Measurements from ENCODE around the gene CEP135. TPM values are rescaled to one million over a fixed set of nuclear protein-coding genes. Genes with fewer than 3 reads are reported as not detected.

The CEP135 gene
- total RNA-seq, 4 donors from 2014 or later, result 5.3 to 27.1 (median 8.4) TPM

DNA sequence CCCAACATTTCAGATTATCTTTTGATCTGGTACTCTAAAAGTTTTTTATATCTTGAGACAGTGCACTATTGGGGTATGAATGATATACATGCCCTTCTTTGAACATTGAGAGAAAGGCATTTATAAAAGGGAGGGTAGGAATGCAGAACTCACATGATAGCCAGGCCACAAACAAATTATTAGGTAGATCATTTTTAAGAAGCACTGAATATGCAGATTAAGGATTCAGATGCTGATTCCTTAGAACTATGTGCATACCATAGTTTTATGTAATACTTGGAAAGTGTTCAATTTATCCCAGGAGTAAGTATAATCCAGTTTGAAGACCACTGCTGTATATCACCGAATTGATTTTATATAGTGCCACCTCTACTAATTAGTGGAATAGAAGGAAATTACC, 18.6 kb downstream of the CEP135 start:
- Histone ChIP-seq H3K9me3 (no peaks in the 10 kb centered on the region), H3K27me3 (no peaks in the 10 kb centered on the region), H3K27ac (no peak overlapping the region), H3K4me3 (no peak overlapping the region), H3K4me1 (no peaks in the 10 kb centered on the region), H3K36me3 (no peaks in the 10 kb centered on the region)
- DNase-seq, result no peak
- intact Hi-C loops (cut with DNase I; ENCODE audit: low total_unique reads), result no loop called here
- TF ChIP-seq, protein P1, sequence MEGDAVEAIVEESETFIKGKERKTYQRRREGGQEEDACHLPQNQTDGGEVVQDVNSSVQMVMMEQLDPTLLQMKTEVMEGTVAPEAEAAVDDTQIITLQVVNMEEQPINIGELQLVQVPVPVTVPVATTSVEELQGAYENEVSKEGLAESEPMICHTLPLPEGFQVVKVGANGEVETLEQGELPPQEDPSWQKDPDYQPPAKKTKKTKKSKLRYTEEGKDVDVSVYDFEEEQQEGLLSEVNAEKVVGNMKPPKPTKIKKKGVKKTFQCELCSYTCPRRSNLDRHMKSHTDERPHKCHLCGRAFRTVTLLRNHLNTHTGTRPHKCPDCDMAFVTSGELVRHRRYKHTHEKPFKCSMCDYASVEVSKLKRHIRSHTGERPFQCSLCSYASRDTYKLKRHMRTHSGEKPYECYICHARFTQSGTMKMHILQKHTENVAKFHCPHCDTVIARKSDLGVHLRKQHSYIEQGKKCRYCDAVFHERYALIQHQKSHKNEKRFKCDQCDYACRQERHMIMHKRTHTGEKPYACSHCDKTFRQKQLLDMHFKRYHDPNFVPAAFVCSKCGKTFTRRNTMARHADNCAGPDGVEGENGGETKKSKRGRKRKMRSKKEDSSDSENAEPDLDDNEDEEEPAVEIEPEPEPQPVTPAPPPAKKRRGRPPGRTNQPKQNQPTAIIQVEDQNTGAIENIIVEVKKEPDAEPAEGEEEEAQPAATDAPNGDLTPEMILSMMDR (IDR thresholded peaks at IDR 0.05), result no peak
- no peak for TF ChIP-seq POLR2A (IDR thresholded peaks at IDR 0.05)

DNA sequence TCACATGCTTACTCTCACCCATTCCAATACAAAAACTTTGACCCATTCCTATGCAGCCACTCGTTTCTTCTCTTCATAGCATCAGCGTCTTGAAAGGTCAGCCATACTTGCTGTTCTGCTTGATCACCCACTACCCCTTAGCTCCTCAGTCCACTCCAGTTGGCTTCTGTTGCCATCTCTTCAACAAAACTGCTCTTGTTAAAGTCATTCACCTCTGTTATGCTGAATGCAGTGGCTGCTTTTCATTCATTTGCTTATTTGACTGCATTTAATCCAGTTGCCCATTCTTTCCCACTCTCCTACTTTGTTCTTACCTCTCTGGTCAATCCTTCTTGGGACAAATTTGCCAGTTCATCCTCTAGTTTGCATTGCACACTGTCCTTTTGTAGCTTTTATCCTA, 24.9 kb downstream of the CEP135 start:
- Histone ChIP-seq H3K27me3 (no peaks in the 10 kb centered on the region), H3K4me1 (no peaks in the 10 kb centered on the region), H3K9me3 (no peaks in the 10 kb centered on the region), H3K27ac (no peak overlapping the region), H3K36me3 (no peaks in the 10 kb centered on the region), H3K4me3 (no peak overlapping the region)
- intact Hi-C loops (cut with DNase I; ENCODE audit: low total_unique reads), result no loop called here
- no peak for DNase-seq
- no peak for TF ChIP-seq POLR2A (IDR thresholded peaks at IDR 0.05)
- TF ChIP-seq, protein P1 (IDR thresholded peaks at IDR 0.05), result no peak

DNA sequence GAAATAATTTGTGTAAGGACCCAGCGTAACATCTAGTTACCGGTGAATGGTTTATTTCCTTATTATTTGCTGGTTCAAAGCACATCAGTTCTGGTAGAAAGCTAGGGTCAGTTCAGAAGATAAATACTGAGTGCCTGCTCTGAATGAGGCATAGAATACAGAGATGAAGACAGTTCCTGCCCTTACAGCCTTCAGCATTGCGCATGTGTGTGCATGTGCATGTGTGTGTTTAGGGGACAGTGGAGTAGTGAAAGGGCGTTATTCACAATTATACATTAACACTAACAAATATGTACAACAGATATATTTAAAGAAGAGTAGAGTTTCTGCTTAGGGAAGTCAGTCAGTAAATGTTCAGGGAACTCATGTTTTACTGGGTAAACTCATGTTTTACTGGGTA, 29.1 kb downstream of the CEP135 start:
- no peak overlapping the region for H3K27ac ChIP-seq
- DNase-seq, result no peak
- no peaks in the 10 kb centered on the region for H3K9me3 ChIP-seq
- no peak for TF ChIP-seq POLR2A (IDR thresholded peaks at IDR 0.05)
- TF ChIP-seq, protein P1 (IDR thresholded peaks at IDR 0.05), result no peak
- no peaks in the 10 kb centered on the region for H3K27me3 ChIP-seq
- H3K4me3 ChIP-seq, result no peak overlapping the region
- H3K36me3 ChIP-seq, result no peaks in the 10 kb centered on the region
- H3K4me1 ChIP-seq, result no peaks in the 10 kb centered on the region
- intact Hi-C loops (cut with DNase I; ENCODE audit: low total_unique reads), result no loop called here

DNA sequence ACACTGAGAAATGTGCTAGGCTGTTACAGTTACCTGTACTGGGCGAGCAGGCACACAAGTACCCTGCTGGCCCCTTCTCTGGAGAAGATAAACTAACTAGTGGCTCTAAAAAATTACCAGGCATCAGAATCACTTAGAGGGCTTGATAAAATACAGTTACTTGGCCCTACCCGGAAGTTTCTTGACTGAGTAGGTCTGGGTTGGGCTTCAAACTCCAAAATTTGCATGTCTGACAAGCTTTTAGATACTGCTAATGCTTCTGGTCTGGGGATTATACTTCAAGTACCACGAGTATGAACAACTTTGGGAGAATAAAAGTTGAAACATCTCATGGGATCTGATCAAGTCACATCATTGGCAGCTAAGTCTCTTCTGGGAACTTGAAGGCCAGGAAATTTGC, 30.8 kb downstream of the CEP135 start:
- intact Hi-C loops (cut with DNase I; ENCODE audit: low total_unique reads), result no loop called here
- no peak overlapping the region for H3K27ac ChIP-seq
- H3K36me3 ChIP-seq, result no peaks in the 10 kb centered on the region
- H3K27me3 ChIP-seq, result no peaks in the 10 kb centered on the region
- TF ChIP-seq, protein P1 (IDR thresholded peaks at IDR 0.05), result no peak
- no peak for TF ChIP-seq POLR2A (IDR thresholded peaks at IDR 0.05)
- no peaks in the 10 kb centered on the region for H3K4me1 ChIP-seq
- no peak for DNase-seq
- no peak overlapping the region for H3K4me3 ChIP-seq
- H3K9me3 ChIP-seq, result no peaks in the 10 kb centered on the region

DNA sequence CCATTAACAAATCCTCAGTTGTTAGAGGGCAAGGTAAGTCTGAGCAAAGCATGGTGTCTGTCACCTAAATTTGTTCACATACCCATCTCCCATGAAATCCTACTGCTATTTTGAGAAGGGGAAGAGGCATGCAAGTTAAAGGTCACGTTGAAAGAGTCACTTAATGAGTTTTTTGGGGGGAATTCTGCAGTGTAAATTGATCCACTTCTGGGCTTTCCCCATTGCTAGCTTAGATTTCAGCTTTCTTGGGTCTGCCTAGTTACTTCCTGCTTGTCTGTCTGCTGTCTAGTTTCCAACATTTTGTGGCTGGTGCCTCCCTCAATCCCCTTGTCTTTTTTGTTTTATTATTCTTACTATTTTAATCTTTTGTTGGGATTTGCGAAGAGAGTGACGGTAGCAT, 32.0 kb downstream of the CEP135 start:
- Histone ChIP-seq H3K27me3 (no peaks in the 10 kb centered on the region), H3K4me3 (no peak overlapping the region), H3K4me1 (no peaks in the 10 kb centered on the region), H3K9me3 (no peaks in the 10 kb centered on the region), H3K36me3 (no peaks in the 10 kb centered on the region), H3K27ac (no peak overlapping the region)
- no peak for DNase-seq
- TF ChIP-seq, protein P1 (IDR thresholded peaks at IDR 0.05), result no peak
- TF ChIP-seq POLR2A (IDR thresholded peaks at IDR 0.05), result no peak
- intact Hi-C loops (cut with DNase I; ENCODE audit: low total_unique reads), result no loop called here

All from uterus (tissue), 4 donors.